ENCODE data around the gene DUSP7. TPM values are rescaled to one million over a fixed set of nuclear protein-coding genes. Genes with fewer than 3 reads are reported as not detected.

Gene DUSP7
- total RNA-seq, 1 experiment from 2014 or later = 16.6 TPM

GRCh38 chr3:52017586-52017985 is 38.8 kb downstream of the DUSP7 start:
- Histone ChIP-seq H3K4me3 (replicated peaks in 1 of 2; ENCODE audit: low read depth in 1 of 2, low read length in 2 of 2) (no peak overlapping the region), H3K9me3 (ENCODE audit: control insufficient read depth in 1 of 2, insufficient read depth in 1 of 2, low read depth in 1 of 2, low read length in 2 of 2) (no peaks in the 10 kb centered on the region), H3K4me1 (ENCODE audit: control insufficient read depth in 1 of 2, insufficient read depth in 2 of 2, low read length in 2 of 2) (peaks cover 1 to 11% of the 10 kb centered on the region in 2 experiments; a peak in 3 of 4 replicates), H3K9me2 (ENCODE audit: insufficient read depth) (no peaks in the 10 kb centered on the region), H3K9ac (ENCODE audit: low read length) (no peak overlapping the region), H3K4me2 (ENCODE audit: low read length) (no peak overlapping the region), H2AFZ (ENCODE audit: low read depth, low read length, poor library complexity, severe bottlenecking) (no peak overlapping the region), H3K36me3 (ENCODE audit: control insufficient read depth in 1 of 2, insufficient read depth in 2 of 2, low read length in 2 of 2) (no peaks in the 10 kb centered on the region), H4K20me1 (ENCODE audit: insufficient read depth) (no peaks in the 10 kb centered on the region), H3K79me2 (ENCODE audit: insufficient read depth, low read length) (no peaks in the 10 kb centered on the region), H3K27me3 (ENCODE audit: insufficient read depth, low read length) (no peaks in the 10 kb centered on the region), H3K27ac (ENCODE audit: low read depth, low read length) (no peak overlapping the region)
- DNase-seq (ENCODE audit: low read depth, low spot score) (no peak), ATAC-seq (no peak)
- TF ChIP-seq, protein P1, sequence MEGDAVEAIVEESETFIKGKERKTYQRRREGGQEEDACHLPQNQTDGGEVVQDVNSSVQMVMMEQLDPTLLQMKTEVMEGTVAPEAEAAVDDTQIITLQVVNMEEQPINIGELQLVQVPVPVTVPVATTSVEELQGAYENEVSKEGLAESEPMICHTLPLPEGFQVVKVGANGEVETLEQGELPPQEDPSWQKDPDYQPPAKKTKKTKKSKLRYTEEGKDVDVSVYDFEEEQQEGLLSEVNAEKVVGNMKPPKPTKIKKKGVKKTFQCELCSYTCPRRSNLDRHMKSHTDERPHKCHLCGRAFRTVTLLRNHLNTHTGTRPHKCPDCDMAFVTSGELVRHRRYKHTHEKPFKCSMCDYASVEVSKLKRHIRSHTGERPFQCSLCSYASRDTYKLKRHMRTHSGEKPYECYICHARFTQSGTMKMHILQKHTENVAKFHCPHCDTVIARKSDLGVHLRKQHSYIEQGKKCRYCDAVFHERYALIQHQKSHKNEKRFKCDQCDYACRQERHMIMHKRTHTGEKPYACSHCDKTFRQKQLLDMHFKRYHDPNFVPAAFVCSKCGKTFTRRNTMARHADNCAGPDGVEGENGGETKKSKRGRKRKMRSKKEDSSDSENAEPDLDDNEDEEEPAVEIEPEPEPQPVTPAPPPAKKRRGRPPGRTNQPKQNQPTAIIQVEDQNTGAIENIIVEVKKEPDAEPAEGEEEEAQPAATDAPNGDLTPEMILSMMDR (IDR thresholded peaks at IDR 0.05 in 2 of 3, conservative IDR thresholded peaks at IDR 0.05 in 1 of 3; ENCODE audit: borderline replicate concordance in 1 of 3, insufficient read depth in 1 of 3, low read depth in 2 of 3, low read length in 2 of 3) = no peak
- TF ChIP-seq, protein P2, sequence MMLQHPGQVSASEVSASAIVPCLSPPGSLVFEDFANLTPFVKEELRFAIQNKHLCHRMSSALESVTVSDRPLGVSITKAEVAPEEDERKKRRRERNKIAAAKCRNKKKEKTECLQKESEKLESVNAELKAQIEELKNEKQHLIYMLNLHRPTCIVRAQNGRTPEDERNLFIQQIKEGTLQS (IDR thresholded peaks at IDR 0.05) = no peak
- no peak for TF ChIP-seq SIN3A (IDR thresholded peaks at IDR 0.05; ENCODE audit: low read depth)
- TF ChIP-seq ZNF274 (IDR thresholded peaks at IDR 0.05; ENCODE audit: low read depth, low read length) = no peak
- no peak for TF ChIP-seq TCF7L2 (IDR thresholded peaks at IDR 0.05; ENCODE audit: borderline replicate concordance, extremely low read depth, insufficient read depth, insufficient read length)
- TF ChIP-seq SP1 (IDR thresholded peaks at IDR 0.05; ENCODE audit: low read depth) = no peak
- no peak for TF ChIP-seq POLR2A (IDR thresholded peaks at IDR 0.05; ENCODE audit: borderline replicate concordance, extremely low read depth, insufficient read depth, insufficient read length)
- intact Hi-C loops (cut with micrococcal nuclease) = no loop called here
- CTCF ChIA-PET = no interaction called here
- no TSS peak for BruUV-seq (replicated peaks)
- POLR2A ChIA-PET = no interaction called here
- RAD21 ChIA-PET (ENCODE audit: low non-redundant PET in 1 of 2, low total read pairs in 2 of 2, uncharacterized antibody in 2 of 2, unreplicated experiment in 2 of 2) = no interaction called here

Data from HCT116 (cell line).